PC-9 (cell line): ENCODE measurements around the gene COPRS. TPM values are rescaled to one million over a fixed set of nuclear protein-coding genes. Genes with fewer than 3 reads are reported as not detected.

ENCODE experiments used
- BruUV-seq: library from RNA; stranded (reverse); fragments of 400-500 nt; replicated peaks from 2 replicates; lab custom pipeline; 2021; lab: Mats Ljungman, UMichigan
- CTCF ChIA-PET: fragments of 300-600 bp; sonication (Branson Sonifier 250); formaldehyde crosslinking; loops from one replicate; lab custom pipeline; 2022; ENCODE audit warnings: antibody characterized with exemption; lab: Charles Lee
- POLR2A ChIA-PET: fragments of 300-600 bp; sonication (Branson Sonifier 250); formaldehyde crosslinking; loops from one replicate; lab custom pipeline; 2022; ENCODE audit warnings: antibody characterized with exemption; ENCODE audit not compliant: unreplicated experiment; lab: Charles Lee
- DNase-seq, 2 experiments: peaks; one replicate each; pipeline versions ENCODE4 v3.0.0 to v3.0.0-alpha.2; 2015 to 2022; ENCODE audit warnings: mixed read lengths in 1 of 2
- H2AFZ ChIP-seq: fragments of 200-600 bp; sonication (generic); 2 replicates; pipeline ENCODE4 v1.8.1; 2017; ENCODE audit warnings: antibody characterized with exemption
- H3F3A ChIP-seq: fragments of 200-600 bp; sonication (generic); 2 replicates; pipeline ENCODE4 v1.8.1; 2017; ENCODE audit warnings: antibody characterized with exemption, mild to moderate bottlenecking, low read depth; ENCODE audit not compliant: insufficient read depth
- H3K27ac ChIP-seq: fragments of 200-600 bp; sonication (generic); 2 replicates; pipeline ENCODE4 v1.6.1; 2016; ENCODE audit warnings: mixed run types
- H3K27me3 ChIP-seq: fragments of 200-600 bp; sonication (generic); 2 replicates; pipeline ENCODE4 v1.6.1; 2016; ENCODE audit warnings: low read depth, mixed run types; ENCODE audit not compliant: insufficient read depth
- H3K36me3 ChIP-seq: fragments of 200-600 bp; sonication (generic); 2 replicates; pipeline ENCODE4 v1.6.1; 2016; ENCODE audit warnings: low read depth, mixed run types
- H3K4me1 ChIP-seq: fragments of 200-600 bp; sonication (generic); replicated peaks from 2 replicates; pipeline ENCODE4 v1.6.1; 2016; ENCODE audit warnings: mixed run types; ENCODE audit not compliant: insufficient read depth
- H3K4me2 ChIP-seq: fragments of 200-600 bp; sonication (generic); 2 replicates; pipeline ENCODE4 v1.6.1; 2017; ENCODE audit warnings: mixed run types
- H3K4me3 ChIP-seq: fragments of 200-600 bp; sonication (generic); 2 replicates; pipeline ENCODE4 v1.6.1; 2016; ENCODE audit warnings: mixed run types
- H3K79me2 ChIP-seq: fragments of 200-600 bp; sonication (generic); 2 replicates; pipeline ENCODE4 v1.6.1; 2017; ENCODE audit warnings: low read depth, mixed run types
- H3K9me2 ChIP-seq: fragments of 200-600 bp; sonication (generic); 2 replicates; pipeline ENCODE4 v1.8.1; 2017; ENCODE audit warnings: mild to moderate bottlenecking; ENCODE audit not compliant: insufficient read depth
- H3K9me3 ChIP-seq: fragments of 200-600 bp; sonication (generic); 2 replicates; pipeline ENCODE4 v1.8.1; 2016; ENCODE audit warnings: low read depth; ENCODE audit not compliant: insufficient read depth
- H4K20me1 ChIP-seq: fragments of 200-600 bp; sonication (generic); 2 replicates; pipeline ENCODE4 v1.8.1; 2017; ENCODE audit not compliant: insufficient read depth
- CTCF ChIP-seq: fragments of 200-600 bp; sonication (generic); conservative IDR thresholded peaks from 2 replicates; pipeline ENCODE4 v1.6.1; 2017; ENCODE audit warnings: mixed run types, antibody characterized with exemption, mild to moderate bottlenecking, moderate library complexity
- EZH2 ChIP-seq: fragments of 200-600 bp; sonication (generic); IDR thresholded peaks from 2 replicates; pipeline ENCODE4 v1.8.0; 2017; ENCODE audit warnings: antibody characterized with exemption, low read depth
- intact Hi-C: fragments of 100-400 bp; cut with micrococcal nuclease; formaldehyde crosslinking; loops from one replicate; pipeline ENCODE4 v1.10.0; 2022; ENCODE audit not compliant: unreplicated experiment
- total RNA-seq: library from RNA; stranded (reverse); gene quantifications from 2 replicates; pipeline ENCODE4 v1.2.3, GENCODE V29; 2021

The COPRS gene
- total RNA-seq, 1 experiment from 2014 or later, result 48.3 TPM

- no peaks in the 10 kb centered on the region for H3F3A ChIP-seq
- no peaks in the 10 kb centered on the region for H3K9me2 ChIP-seq
- no TSS peak for BruUV-seq
- POLR2A ChIA-PET, result no interaction called here
- H2AFZ ChIP-seq, result no peak overlapping the region
- H3K4me1 ChIP-seq, result no peaks in the 10 kb centered on the region
- intact Hi-C loops, result no loop called here
- H3K9me3 ChIP-seq, result no peaks in the 10 kb centered on the region
- CTCF ChIA-PET, result no interaction called here
- H3K79me2 ChIP-seq, result no peaks in the 10 kb centered on the region
- H3K4me3 ChIP-seq, result no peak overlapping the region
- H3K27ac ChIP-seq, result no peak overlapping the region
- no peak for DNase-seq
- H3K36me3 ChIP-seq, result no peaks in the 10 kb centered on the region
- H3K27me3 ChIP-seq, result no peaks in the 10 kb centered on the region
- H3K4me2 ChIP-seq, result no peak overlapping the region
- no peaks in the 10 kb centered on the region for H4K20me1 ChIP-seq
- TF ChIP-seq EZH2 (no peak), CTCF (no peak)
These were observed 56.5 kb downstream of the COPRS start for GRCh38 chr17:31802502-31802901.

Other genes with a start within 250 kb of the COPRS start
- 55.2 and 67.8 TPM in 2 replicates for gene UTP6, start 42.5 kb upstream of the COPRS start, total RNA-seq
- gene SUZ12, start 77.8 kb upstream of the COPRS start, total RNA-seq, result 20.1 and 27.0 TPM in 2 replicates
- gene LRRC37B, start 148.1 kb upstream of the COPRS start, total RNA-seq, result 13.8 and 15.8 TPM in 2 replicates